ENCODE results near the gene TEKTIP1. TPM values are rescaled to one million over a fixed set of nuclear protein-coding genes. Genes with fewer than 3 reads are reported as not detected.

TEKTIP1 gene
- total and polyA plus RNA-seq, 9 of the 15 experiments (the other 6 are each of a cell fraction or from before 2014, with no cell fraction given) = 0.66 TPM; not detected in 8

GRCh38 chr19:3520166-3521103 lies 18.5 kb upstream of the TEKTIP1 start (continued):
- TF ChIP-seq TBL1XR1 (IDR thresholded peaks at IDR 0.05; ENCODE audit: low read length in 2 of 2) = peak in 1 of 2 experiments; percentile 43; a peak in 1 of 4 replicates
- TF ChIP-seq ZNF197 (CRISPR knock-in tag; IDR thresholded peaks at IDR 0.05; ENCODE audit: low read depth) = no peak
- TF ChIP-seq UBTF (IDR thresholded peaks at IDR 0.05; ENCODE audit: borderline replicate concordance in 1 of 2, low read depth in 2 of 2, low read length in 2 of 2) = peak; percentile 79 to 97; a peak in 3 of 4 replicates
- no peak for TF ChIP-seq PHF20 (IDR thresholded peaks at IDR 0.05; ENCODE audit: partially characterized antibody)
- TF ChIP-seq PHB (CRISPR knock-in tag; IDR thresholded peaks at IDR 0.05) = no peak
- TF ChIP-seq RAD51 (IDR thresholded peaks at IDR 0.05; ENCODE audit: borderline replicate concordance, low read depth) = peak; percentile 29; the same call in 1 of the 2 replicates
- no peak for TF ChIP-seq CREB5 (CRISPR knock-in tag; IDR thresholded peaks at IDR 0.05)
- TF ChIP-seq SMARCB1 (IDR thresholded peaks at IDR 0.05; ENCODE audit: insufficient read length, low read depth) = no peak
- peak; percentile 50; the same call in 1 of the 2 replicates for TF ChIP-seq STAG1 (CRISPR knock-in tag; IDR thresholded peaks at IDR 0.05; ENCODE audit: borderline replicate concordance)
- TF ChIP-seq U2AF2 (optimal IDR thresholded peaks at IDR 0.05; ENCODE audit: low read depth, low read length) = no peak
- TF ChIP-seq ZNF316 (IDR thresholded peaks at IDR 0.05) = no peak
- no peak for TF ChIP-seq ZNF695 (CRISPR knock-in tag; IDR thresholded peaks at IDR 0.05)
- TF ChIP-seq, protein P1, sequence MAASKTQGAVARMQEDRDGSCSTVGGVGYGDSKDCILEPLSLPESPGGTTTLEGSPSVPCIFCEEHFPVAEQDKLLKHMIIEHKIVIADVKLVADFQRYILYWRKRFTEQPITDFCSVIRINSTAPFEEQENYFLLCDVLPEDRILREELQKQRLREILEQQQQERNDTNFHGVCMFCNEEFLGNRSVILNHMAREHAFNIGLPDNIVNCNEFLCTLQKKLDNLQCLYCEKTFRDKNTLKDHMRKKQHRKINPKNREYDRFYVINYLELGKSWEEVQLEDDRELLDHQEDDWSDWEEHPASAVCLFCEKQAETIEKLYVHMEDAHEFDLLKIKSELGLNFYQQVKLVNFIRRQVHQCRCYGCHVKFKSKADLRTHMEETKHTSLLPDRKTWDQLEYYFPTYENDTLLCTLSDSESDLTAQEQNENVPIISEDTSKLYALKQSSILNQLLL (CRISPR knock-in tag; IDR thresholded peaks at IDR 0.05; ENCODE audit: borderline replicate concordance) = no peak
- no peak for TF ChIP-seq ZBED1 (IDR thresholded peaks at IDR 0.05)
- TF ChIP-seq, protein P2, sequence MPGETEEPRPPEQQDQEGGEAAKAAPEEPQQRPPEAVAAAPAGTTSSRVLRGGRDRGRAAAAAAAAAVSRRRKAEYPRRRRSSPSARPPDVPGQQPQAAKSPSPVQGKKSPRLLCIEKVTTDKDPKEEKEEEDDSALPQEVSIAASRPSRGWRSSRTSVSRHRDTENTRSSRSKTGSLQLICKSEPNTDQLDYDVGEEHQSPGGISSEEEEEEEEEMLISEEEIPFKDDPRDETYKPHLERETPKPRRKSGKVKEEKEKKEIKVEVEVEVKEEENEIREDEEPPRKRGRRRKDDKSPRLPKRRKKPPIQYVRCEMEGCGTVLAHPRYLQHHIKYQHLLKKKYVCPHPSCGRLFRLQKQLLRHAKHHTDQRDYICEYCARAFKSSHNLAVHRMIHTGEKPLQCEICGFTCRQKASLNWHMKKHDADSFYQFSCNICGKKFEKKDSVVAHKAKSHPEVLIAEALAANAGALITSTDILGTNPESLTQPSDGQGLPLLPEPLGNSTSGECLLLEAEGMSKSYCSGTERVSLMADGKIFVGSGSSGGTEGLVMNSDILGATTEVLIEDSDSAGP (CRISPR knock-in tag; IDR thresholded peaks at IDR 0.05) = peak; percentile 69; the same call in 1 of the 2 replicates
- TF ChIP-seq NONO (IDR thresholded peaks at IDR 0.05; ENCODE audit: low read depth in 2 of 2, low read length in 1 of 2) = peak in 1 of 2 experiments; percentile 59; a peak in 1 of 4 replicates

Measured in K562 (cell line).